Stimulated activated CD8-positive, alpha-beta memory T cell treated with anti-CD3 and anti-CD28 coated beads, Interleukin-15, amount 100 ng/mL, for 1 hour (primary cell): ENCODE data around the gene ZNF154.

Source experiments
- DNase-seq: peaks from one replicate; pipeline ENCODE4 v3.0.0-alpha.2; 2020; ENCODE audit warnings: low read depth

The ZNF154 gene

DNA sequence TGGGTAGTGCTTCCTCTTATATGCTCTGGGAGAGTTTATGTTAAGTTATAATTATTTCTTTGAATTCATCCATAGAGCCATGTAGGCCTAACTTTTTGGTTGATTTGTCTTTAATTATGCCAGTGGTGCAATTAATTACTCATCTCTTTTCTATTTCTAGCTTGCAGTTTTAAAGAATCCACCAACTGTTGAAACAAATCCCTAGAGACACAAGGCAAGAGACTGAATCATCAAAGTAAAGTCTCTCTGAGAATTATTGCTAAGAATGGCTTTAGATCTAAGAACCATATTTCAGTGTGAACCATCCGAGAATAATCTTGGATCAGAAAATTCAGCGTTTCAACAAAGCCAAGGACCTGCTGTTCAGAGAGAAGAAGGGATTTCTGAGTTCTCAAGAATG, 33.1 kb downstream of the ZNF154 start:
- DNase-seq: no peak

DNA sequence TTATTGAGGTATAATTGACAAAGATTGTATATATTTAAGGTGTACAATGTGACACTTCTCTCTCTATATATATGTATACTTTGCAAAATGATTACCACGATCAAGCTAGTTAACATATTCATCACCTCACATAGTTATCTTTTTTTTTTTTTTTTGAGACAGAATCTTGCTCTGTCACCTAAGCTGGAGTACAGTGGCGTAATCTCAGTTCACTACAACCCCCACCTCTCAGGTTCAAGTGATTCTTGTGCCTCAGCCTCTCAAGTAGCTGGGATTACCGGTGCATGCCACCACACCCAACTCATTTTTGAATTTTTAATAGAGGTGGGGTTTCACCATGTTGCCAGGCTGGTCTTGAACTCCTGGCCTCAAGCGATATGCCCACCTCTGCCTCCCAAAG, 36.5 kb downstream of the ZNF154 start:
- no peak for DNase-seq

DNA sequence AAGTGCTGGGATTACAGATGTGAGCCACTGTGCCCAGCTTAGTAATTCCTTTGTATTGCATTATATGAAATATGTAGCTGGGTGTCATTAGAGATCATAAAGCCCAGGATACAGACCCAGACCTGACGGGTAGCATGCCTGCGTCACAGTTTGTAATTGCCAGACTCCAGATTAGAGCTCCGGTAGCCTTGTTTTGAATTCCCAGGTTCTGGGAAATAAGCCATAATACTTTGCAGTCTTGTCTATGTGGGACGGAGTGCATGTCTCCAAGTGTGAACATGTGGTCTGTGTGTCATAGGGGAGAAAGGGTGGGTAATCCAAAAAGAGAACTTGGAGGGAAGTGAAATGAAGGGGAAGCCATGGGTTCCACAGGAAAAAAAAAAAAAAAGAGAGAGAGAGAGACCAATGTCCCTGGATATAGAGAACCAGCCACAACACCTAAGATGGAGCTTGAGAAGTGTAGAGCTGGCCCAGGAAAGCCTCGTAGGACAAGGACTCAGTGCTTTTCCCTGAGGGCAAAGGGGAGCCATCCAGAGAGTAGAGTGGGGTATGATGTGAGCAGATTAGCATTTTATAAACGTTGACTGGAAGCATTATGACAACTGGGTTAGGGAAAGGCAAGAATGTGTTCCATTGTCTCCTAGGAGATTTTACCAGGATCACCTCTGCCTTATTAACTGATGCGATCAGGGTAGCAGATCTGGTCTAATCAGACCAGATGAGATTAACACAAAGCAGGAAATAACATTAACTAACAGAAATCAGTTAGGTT, 37.7 kb downstream of the ZNF154 start:
- DNase-seq: no peak

DNA sequence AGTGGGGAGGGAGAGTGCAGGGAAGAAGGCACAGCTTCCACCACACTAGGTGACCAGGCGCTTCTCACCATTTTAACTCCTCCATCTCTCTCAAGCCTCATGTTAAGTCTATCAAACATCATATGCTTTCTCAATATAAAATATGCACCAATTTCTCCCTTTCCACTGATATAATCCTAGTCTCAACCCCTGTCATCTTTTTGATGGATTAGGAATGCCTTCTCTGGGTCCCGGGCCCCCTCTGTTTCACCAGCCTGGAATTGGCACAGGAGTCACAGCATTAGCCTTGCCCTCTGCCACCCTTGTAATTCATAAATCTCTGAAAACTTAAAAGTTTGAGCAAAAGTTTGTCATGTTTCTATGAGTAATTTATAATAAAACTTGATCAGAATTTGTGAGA, 40.4 kb downstream of the ZNF154 start, which contains the start of gene ZSCAN4:
Gene ZSCAN4 (plus strand): TSS at position 301 of the 400 bp plus-strand sequence. CDS start 7,211 bp downstream, outside the sequence.
- DNase-seq: no peak

DNA sequence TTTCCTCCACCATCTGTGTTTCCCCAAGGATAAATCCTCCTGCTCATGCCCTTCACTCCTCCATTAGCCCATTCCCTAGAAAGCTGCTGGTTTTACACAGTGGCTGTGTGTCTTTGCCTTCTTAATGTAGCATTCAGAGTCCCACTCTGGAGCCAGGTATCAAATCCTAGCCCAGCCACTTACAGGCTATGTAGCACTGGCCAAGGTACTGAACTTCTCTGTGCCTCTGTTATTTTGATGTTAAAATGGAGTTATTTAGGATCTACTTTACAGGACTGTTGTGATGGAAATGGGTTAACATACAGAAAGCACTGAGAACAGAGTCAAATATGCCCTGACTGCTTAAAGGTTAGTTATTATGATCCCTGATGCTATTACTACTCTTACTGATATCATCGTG, 41.8 kb downstream of the ZNF154 start:
- no peak for DNase-seq

DNA sequence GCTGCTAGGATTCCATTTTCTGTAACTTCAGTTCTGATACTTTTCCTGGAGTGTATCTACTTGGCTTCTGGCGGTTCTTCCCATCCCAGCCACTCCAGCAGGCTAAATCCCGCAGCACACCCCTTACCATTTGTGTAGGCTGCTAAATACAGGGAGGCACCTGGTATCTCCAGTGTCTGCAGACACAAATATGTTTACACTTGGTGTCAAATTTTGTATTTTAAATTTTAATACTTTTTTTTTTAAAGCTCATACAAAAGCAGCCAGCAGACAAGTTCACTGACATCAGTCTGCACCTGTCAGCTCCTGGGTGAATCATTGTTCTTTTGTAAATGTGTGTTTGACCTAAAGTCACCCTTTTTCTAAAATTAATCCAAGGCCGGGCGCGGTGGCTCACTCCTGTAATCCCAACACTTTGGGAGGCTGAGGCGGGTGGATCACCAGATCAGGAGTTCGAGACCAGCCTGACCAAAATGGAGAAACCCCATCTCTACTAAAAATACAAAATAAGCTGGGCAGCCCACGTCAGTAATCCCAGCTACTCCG, 43.7 kb downstream of the ZNF154 start:
- DNase-seq: no peak

DNA sequence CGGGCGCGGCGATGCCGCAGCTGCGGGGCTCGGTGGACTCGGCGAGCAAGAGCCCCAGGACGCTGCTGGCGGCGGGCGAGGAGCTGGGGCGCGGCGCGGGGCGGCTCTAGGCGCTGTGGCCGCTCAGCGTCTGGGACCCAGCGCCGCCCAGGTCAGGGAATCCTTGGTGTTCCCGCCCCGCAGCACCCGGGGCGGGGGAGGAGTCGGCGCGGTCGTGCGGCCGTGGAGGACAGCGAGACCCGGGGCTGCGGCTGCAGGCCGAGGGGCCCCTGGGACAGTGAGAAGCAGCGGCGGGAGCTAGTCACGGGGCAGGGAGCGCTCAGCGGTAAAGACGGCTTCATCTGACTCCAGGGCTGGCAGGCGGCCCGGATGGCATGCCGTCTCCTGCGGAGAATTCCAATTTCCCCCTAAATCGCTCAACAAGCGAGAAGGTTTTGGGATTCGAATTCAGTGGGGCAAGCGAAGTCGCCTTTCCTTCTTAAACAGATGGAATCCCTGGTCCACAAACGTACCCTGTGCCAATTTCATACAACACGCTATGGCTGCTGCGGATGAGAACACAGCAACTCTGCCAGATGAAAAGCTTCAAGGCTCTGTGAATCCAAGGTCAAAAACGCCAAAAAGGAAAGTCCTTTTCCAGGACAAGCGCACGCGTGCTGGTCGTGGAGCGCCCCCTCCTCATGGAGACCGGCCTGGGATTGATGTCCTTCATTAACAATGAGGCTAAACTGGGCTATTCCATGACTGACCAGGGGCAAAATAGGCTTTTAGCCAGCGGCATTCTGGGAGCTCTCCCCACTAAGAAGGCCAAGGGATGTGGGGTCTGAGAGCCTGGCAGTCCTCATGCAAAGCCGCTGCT, 44.5 kb downstream of the ZNF154 start:
- no peak for DNase-seq

DNA sequence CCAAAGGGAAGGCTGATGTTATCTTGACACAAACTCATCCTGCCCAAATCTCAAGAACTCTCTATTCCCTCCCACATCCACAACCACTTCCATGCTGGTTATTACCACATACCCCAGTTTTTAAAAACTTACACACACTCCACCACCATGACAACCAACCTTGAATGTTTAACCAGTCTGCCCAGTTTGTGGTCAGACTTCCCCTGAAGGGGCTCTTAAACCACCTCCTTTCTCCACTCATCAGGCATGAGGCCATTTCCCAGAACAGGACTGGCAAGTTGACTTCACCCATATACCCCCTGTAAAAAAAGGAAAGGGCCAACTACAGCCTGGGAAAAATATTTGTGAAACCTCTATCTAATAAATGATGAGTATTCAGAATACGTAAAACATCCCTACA, 52.7 kb downstream of the ZNF154 start:
- DNase-seq: no peak

DNA sequence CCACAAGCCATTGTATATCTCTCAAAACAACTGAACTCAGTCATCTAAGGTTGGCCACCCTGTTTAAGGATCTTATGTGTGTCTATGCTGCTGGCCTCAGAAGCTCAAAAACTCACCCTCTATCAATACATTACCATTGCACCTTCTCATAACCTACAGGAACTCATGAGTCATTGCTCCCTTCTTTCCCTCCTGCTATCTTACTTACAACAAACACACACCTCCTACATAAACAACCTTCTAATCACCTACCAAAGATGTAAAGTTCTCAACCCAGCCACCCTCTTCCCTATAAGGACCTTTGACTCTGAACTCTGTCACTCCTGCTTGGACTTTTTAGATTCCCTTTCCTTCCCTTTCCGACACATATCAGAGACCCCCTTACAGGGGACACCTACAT, 53.6 kb downstream of the ZNF154 start:
- no peak for DNase-seq

DNA sequence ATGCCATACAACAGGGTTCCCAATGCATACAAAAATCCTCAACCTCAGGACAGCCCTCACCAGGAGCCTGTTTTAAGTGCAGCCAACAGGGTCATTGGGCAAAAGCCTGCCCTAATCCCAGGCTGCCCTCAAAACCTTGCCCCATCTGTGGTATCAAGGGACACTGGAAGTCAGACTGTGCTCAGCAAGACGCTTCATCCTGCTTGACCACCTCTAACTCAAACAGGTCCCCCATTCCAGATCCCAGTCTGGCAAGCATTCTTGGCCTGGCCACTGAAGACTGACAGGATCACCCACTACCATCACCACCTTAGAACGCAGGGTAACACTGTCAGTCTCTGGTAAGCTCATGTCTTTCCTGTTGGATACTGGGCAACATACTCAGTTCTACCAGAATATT, 55.3 kb downstream of the ZNF154 start:
- DNase-seq: no peak

DNA sequence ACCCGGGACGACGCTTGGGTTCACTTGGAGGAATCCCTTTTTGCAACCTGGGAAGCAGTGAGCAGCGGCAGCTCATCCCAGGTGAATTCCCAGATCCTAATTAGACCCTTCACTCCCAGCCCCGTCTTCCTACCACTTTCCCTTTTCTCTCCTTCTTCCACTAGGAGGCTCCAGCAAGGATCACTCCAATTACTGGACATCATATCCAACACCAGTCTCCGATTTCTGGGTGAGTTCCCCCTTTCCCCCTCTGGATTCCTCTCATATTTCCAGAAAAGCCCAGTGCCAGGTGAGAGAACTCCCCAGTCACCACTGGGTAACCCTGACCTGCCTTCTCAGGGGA, 57.4 kb downstream of the ZNF154 start:
- DNase-seq: no peak

DNA sequence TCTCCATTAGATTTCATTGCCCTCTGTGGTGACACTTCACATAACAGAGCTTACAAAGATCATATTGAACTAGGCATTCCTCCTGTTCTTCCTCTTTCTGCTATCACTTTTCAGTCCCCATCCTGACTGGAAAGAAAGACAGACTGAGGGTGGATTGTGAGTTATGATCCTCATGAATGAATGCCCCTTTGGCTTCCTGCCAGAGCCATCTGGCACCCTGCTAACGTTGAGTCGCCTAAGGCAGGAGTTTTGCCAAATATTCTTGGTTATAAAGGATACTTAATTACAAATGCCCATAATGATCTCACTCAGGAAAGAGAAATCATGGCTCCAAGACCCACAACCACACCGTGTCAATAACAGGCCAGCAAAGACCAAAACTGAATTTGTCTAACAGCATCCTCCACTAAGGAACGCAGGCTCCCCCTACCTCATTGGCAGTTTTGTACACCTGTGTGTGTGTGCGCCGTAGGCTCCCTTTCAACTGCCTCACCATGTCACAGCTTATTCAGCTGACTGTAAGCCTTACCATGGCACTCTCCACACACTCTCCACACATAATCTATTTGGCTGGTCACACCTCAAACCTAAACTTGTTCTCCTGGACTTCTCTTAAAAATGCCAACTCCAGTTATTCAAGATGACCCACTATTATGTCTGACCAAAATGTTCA, 60.5 kb downstream of the ZNF154 start:
- DNase-seq: no peak
